HT1080 (cell line): ENCODE results near the gene OR5AK2. TPM values are rescaled to one million over a fixed set of nuclear protein-coding genes. Genes with fewer than 3 reads are reported as not detected.
"Not testable (repeated sequence)": the region's sequence is repeated elsewhere in the genome, so short reads cannot be mapped to it uniquely, and the experiment has no call there.

ENCODE experiments used
- DNase-seq: peaks from one replicate; pipeline ENCODE4 v3.0.0-alpha.2; 2015; ENCODE audit warnings: low read depth
- polyA plus RNA-seq, 2 experiments: library from polyadenylated mRNA; depleted of rRNA; stranded (reverse); fragments of >200 nt; gene quantifications; 2 replicates each; pipeline ENCODE4 v1.2.3, GENCODE V29; 2015
- total RNA-seq: library from RNA; depleted of rRNA; stranded (reverse); fragments of >200 nt; shearing (Covaris generic); gene quantifications from 2 replicates; pipeline ENCODE4 v1.2.3, GENCODE V29; 2014; rRNA removed

OR5AK2 gene
- total RNA-seq = not detected in 2 replicates
- not detected in 2 replicates for polyA plus RNA-seq (2015; cell fraction: cytosol; rRNA removed)
- not detected in 2 replicates for polyA plus RNA-seq (2015; cell fraction: nucleus; rRNA removed)

DNA sequence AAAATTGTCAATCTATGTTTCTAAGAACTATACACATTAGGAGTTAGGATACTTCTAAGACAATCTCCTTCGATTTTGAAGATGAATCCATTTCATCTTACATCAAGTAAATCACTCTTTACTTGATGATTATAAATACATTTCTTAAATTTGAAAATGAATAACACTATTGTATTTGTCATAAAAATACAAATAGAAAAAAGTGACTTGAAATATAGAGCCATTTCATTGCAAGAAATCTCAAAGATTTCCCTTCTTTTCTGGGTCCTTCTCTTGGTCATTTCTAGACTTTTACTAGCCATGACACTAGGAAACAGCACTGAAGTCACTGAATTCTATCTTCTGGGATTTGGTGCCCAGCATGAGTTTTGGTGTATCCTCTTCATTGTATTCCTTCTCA lies at the start of gene OR5AK2:
Gene OR5AK2, plus strand, starts transcription at position 301 of the 400 bp plus-strand sequence. Its CDS starts 0 bp downstream, at position 301.
- DNase-seq = no peak

GRCh38 chr11:56945526-56945925 lies 43.2 kb upstream of the OR5AK2 start:
- DNase-seq = not testable (repeated sequence)

DNA sequence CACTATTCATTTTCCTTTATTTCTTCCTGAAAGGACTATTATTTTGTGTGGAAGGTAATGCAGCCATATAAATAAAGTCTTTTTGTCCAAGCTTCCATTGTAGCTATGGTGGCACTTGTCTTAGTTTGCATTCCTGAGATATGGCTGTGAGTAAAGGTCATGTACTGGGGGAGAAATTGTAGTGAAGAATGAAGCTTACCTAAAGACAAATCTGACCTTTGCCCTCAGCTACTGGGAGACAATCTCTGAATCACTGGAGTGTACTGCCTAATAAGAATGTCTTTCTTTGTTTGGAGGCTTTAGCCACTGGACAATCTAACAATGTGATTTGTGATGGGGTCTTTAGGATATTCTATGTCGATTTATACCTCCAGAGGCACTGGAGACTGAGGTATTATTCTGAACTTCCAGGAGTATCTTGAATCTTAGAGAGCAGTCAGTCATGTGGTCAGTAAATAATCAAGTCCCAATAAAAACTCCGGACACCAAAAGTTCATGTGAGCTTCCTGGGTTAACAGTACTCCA lies 39.7 kb upstream of the OR5AK2 start:
- no peak for DNase-seq

DNA sequence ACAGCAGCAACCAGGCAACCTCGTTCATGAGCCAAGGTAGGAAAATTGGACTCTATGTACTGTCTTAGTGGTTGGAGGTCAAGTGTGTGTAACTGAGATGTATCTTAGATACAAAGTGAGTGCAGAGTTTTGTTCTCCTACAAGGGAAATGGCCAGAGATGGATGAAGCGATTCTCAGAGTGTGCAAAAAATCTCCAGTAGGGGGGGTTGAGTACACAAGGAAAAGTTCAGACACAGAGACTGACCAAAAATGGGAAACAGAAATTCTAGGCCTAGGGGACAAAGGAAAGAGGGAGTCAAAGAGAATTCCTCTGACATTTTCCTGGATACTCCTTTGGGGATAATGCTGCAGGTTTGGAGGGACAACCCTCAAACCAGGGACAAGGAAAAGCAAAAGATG lies 38.2 kb upstream of the OR5AK2 start:
- no peak for DNase-seq

GRCh38 chr11:56953907-56954306 lies 34.8 kb upstream of the OR5AK2 start:
- not testable (repeated sequence) for DNase-seq

DNA sequence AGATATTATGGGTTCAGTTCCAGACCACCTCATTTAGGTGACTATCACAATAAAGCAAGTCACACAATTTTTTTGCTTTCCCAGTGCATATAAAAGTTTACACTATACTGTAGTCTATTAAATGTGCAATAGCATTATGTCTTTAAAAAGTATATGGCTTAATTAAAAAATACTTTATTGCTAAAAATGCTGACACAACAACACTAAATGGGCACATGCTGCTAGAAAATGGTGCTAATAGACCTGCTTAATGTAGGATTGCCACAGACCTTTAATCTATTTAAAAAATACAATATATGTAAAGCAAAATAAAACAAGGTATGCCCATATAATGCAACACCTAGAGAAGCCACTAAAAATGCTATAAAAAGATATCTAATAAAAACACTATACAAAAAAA lies 27.1 kb upstream of the OR5AK2 start:
- no peak for DNase-seq

DNA sequence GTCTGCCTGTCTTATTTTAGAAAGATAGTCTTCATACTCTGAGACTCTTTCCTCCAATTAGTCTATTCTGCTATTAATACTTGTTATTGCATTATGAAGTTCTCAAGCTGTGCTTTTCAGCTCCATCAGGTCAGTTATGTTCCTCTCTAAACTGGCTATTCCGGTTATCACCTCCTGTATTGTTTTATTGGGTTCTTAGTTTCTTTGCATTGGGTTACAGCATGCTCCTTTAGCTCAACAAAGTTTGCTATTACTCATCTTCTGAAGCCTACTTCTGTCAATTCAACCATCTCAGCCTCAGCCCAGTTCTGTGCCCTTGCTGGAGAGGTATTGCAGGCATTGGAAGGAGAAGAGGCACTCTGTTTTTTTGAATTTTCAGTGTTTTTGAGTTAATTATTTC lies 21.0 kb upstream of the OR5AK2 start:
- no peak for DNase-seq

- no peak for DNase-seq
These were observed 20.2 kb upstream of the OR5AK2 start for GRCh38 chr11:56968524-56968923.

GRCh38 chr11:56977314-56977713 lies 11.4 kb upstream of the OR5AK2 start:
- DNase-seq = no peak

- DNase-seq = no peak
These were observed 2.0 kb downstream of the OR5AK2 start for GRCh38 chr11:56990702-56991101.

DNA sequence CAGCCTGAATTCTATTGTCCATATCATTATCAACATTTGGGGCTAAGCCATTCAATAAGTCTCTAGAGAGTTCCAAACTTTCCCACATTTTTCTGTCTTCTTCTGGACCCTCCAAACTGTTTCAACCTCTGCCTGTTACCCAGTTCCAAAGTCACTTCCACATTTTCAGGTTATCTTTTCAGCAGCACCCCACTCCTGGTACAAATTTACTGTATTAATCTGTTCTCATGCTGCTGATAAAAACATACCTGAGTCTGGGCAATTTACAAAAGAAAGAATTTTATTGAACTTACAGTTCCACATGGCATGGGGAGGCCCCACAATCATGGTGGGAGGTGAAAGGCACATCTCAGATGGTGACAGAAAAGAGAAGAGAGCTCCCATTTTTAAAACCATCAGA lies 5.8 kb downstream of the OR5AK2 start:
- no peak for DNase-seq

DNA sequence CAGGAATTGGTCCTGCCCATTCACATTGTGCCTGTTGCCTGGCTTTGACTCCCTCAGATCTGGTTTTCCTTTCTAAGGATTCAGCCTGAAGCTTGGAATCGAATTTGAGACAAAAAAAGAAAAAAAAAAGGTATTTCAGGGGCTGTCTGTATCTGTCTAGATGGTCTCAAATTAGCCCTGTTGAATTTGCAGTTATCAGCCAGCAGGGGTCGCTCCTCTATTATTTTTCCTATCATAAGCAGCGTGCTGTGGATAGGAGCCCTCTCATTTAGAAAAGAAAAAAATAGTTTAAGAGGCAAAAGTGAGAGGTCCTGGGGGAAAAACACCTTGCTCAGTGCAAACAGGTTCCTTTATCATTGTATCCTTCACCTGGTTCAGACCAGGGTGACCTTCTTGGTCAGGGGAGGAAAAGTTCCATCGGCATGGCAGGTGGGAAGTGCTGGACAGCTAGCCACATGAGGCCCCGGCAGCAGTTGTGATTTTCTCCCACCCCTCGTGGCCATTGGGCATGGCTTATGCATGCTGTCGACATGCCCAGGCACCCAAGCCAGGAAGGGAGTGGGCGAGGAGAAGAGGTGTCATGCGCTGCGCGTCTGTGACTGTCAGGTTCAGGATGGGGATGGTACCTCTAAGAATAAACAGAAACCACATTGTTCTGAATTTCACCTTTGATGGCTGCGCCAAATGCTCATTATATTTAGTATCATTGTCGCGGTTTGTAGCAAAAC lies 13.1 kb downstream of the OR5AK2 start:
- DNase-seq = peak; percentile 8

DNA sequence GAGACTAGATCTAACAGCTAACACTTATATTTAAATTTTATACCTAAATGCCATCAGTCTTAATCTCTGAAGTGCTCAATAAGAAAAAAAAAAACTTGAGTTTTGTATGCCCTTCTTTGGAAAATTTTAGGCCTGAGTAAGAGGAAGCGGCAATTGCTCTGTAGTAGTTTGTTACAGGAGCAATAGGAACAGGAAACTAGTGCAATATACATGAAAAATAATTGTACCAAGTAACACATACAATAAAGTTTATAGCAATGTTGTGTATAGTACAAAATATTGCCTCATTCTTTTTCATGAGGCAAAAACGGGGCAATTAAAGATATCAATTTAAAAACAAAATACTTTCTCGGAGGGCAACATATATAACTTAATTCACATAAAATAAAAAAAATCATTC lies 19.7 kb downstream of the OR5AK2 start:
- no peak for DNase-seq

DNA sequence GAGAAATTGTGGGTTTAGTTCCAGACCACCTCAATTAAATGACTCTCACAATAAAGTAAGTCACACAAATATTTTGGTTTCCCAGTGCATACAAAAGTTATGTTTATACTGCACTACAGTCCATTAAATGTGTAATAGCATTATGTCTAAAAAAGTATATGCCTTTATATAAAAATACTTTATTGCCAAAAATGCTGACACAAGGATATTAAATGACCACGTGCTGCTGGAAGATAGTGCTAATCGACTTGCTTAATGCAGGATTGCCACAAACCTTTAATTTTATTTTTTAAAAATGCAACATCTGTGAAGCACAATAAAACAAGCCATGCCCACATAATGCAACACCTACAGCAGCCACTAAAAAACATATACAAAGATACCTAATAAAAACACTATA lies 27.0 kb downstream of the OR5AK2 start:
- no peak for DNase-seq

- no peak for DNase-seq
These were observed 42.8 kb downstream of the OR5AK2 start for GRCh38 chr11:57031556-57031955.

Other genes starting within 250 kb of the OR5AK2 start
- gene OR9G4, start 240.2 kb upstream of the OR5AK2 start, total RNA-seq = not detected in 2 replicates
- not detected in 2 replicates for gene LRRC55, start 193.0 kb downstream of the OR5AK2 start, total RNA-seq
- not detected in 2 replicates for gene APLNR, start 248.3 kb downstream of the OR5AK2 start, total RNA-seq